BJ (cell line): Measurements from ENCODE around the gene TADA1. TPM values are rescaled to one million over a fixed set of nuclear protein-coding genes. Genes with fewer than 3 reads are reported as not detected.

Source experiments
- CTCF ChIA-PET: fragments of 350-600 bp; formaldehyde crosslinking; extraction: SDS; loops from one replicate; lab custom pipeline; 2021; ENCODE audit warnings: antibody characterized with exemption, inconsistent platforms; lab: Yijun Ruan, JAX
- POLR2A ChIA-PET: fragments of 300-600 bp; sonication (Branson Sonifier 250); formaldehyde crosslinking; extraction: SDS; loops from one replicate; lab custom pipeline; 2021; ENCODE audit warnings: antibody characterized with exemption; lab: Charles Lee
- DNase-seq: peaks from one replicate; pipeline ENCODE4 v3.0.0-alpha.2; 2011; ENCODE audit warnings: low read depth
- H3K27me3 ChIP-seq: 2 replicates; pipeline ENCODE4 v1.6.0; 2011; ENCODE audit warnings: low read length; ENCODE audit not compliant: control insufficient read depth, insufficient read depth
- H3K36me3 ChIP-seq: 2 replicates; pipeline ENCODE4 v1.5.1; 2011; ENCODE audit warnings: low read length; ENCODE audit not compliant: control insufficient read depth, insufficient read depth
- H3K4me3 ChIP-seq: 2 replicates; pipeline ENCODE4 v1.5.1; 2011; ENCODE audit warnings: low read depth, mild to moderate bottlenecking, control low read depth, low read length
- CTCF ChIP-seq: IDR thresholded peaks from 2 replicates; pipeline ENCODE4 v1.5.1; 2011; ENCODE audit warnings: low read depth, mild to moderate bottlenecking, control low read depth, inconsistent platforms, low read length, moderate library complexity; ENCODE audit not compliant: insufficient read depth
- polyA plus RNA-seq: library from polyadenylated mRNA; depleted of rRNA; stranded (reverse); fragments of >200 nt; gene quantifications from 2 replicates; pipeline ENCODE4 v1.2.3, GENCODE V29; 2011

The TADA1 gene
- polyA plus RNA-seq, 1 experiment: 6.6 TPM

DNA sequence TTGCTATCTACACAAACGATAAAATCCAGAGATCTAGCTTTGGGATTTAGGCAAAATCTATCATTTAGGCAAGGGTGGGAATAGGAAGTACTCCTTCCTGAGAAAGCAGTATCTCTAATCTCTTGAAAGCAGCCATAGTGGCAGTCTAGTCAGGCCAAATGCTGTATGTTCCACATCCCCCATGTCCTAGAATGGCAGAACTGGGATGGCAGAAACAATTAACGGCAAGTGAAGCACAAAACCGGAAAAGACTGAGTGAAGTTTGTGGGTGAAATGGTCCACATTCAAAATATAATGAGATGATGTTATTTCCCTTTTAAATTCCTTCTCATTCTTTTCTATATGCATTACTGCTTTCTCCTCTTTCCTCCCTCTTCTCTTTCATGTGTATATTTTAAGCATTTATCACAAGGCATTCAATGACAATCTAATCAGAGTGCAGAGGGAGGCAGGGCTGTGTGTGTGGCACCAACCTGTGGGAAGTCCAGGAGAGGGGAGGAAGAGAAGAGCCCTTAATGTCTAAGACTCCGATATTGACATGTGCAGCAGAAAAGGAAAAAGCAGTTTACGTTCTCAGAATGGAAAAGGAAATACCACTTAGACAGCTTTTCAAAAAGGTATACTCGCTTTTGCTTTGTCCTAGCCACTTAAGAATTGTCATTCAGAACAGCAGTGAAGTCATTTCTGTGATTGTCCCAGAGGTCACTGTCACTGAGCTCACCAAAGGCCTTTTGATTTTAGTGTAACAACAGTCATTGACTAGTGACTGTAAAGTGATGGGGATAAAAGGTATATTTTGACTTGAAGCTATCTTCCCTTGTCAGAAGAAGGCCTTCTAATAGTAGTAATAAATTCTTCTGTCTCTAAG is 42.3 kb upstream of the TADA1 start:
- H3K36me3 ChIP-seq: 0 out of 2 replicates have a peak, but pooled peaks cover 1% of the 10 kb centered on the region
- POLR2A ChIA-PET: no interaction called here
- H3K27me3 ChIP-seq: peaks cover 19% of the 10 kb centered on the region
- DNase-seq: no peak
- TF ChIP-seq CTCF: no peak
- CTCF ChIA-PET: interaction anchor here (0.6 to 2.0 kb wide), 2 partner anchors 141 to 187 kb away, joined by 4 to 5 read pairs; no protein-coding TSS in a partner anchor
- no peak overlapping the region for H3K4me3 ChIP-seq

- Histone ChIP-seq H3K4me3 (no peak overlapping the region), H3K36me3 (0 out of 2 replicates have a peak, but pooled peaks cover 1% of the 10 kb centered on the region), H3K27me3 (peaks cover 14% of the 10 kb centered on the region)
- TF ChIP-seq CTCF: no peak
- ChIA-PET CTCF (interaction anchor here (0.9 to 13.2 kb wide), 3 partner anchors 10 to 142 kb away, joined by 3 to 343 read pairs (median 3); no protein-coding TSS in a partner anchor), POLR2A (no interaction called here)
- DNase-seq: no peak
Measured at GRCh38 chr1:166915941-166916340, 39.9 kb upstream of the TADA1 start.

GRCh38 chr1:166915042-166915441 is 39.0 kb upstream of the TADA1 start:
- CTCF ChIA-PET: interaction anchor here (13.2 kb wide), 1 partner anchor 143 kb away, joined by 343 read pairs; no protein-coding TSS in a partner anchor
- POLR2A ChIA-PET: no interaction called here
- no peak overlapping the region for H3K4me3 ChIP-seq
- peaks cover 8% of the 10 kb centered on the region for H3K27me3 ChIP-seq
- 0 out of 2 replicates have a peak, but pooled peaks cover 1% of the 10 kb centered on the region for H3K36me3 ChIP-seq
- no peak for TF ChIP-seq CTCF
- DNase-seq: no peak

GRCh38 chr1:166914111-166914510 is 38.0 kb upstream of the TADA1 start:
- Histone ChIP-seq H3K36me3 (0 out of 2 replicates have a peak, but pooled peaks cover 1% of the 10 kb centered on the region), H3K27me3 (peaks cover 3% of the 10 kb centered on the region), H3K4me3 (no peak overlapping the region)
- CTCF ChIA-PET: interaction anchor here (13.2 kb wide), 1 partner anchor 144 kb away, joined by 343 read pairs; no protein-coding TSS in a partner anchor
- TF ChIP-seq CTCF: no peak
- DNase-seq: no peak
- POLR2A ChIA-PET: no interaction called here

- no peak for TF ChIP-seq CTCF
- Histone ChIP-seq H3K36me3 (no peaks in the 10 kb centered on the region), H3K4me3 (no peak overlapping the region), H3K27me3 (no peaks in the 10 kb centered on the region)
- CTCF ChIA-PET: interaction anchor here (2.0 to 13.2 kb wide), 5 partner anchors 10 to 147 kb away, joined by 4 to 343 read pairs (median 9); no protein-coding TSS in a partner anchor
- POLR2A ChIA-PET: no interaction called here
- DNase-seq: no peak
Measured at GRCh38 chr1:166911624-166912023, 35.6 kb upstream of the TADA1 start.
